H1 (cell line): ENCODE measurements around the gene DPF3. TPM values are rescaled to one million over a fixed set of nuclear protein-coding genes. Genes with fewer than 3 reads are reported as not detected.

Source experiments
- CBX8 ChIP-seq: fragments of 300-800, 300-1000 bp; sonication (generic); IDR thresholded peaks from 2 replicates; pipeline ENCODE4 v1.7.1; 2016; ENCODE audit warnings: low read depth, low read length, borderline replicate concordance
- CHD2 ChIP-seq: IDR thresholded peaks from 2 replicates; pipeline ENCODE4 v1.6.1; 2012; ENCODE audit warnings: low read length, improper control_type of control experiment
- CHD7 ChIP-seq: fragments of 300-600 bp; sonication (generic); IDR thresholded peaks from 2 replicates; pipeline ENCODE4 v1.7.1; 2012; ENCODE audit warnings: low read length, moderate library complexity, mild to moderate bottlenecking, inconsistent platforms; ENCODE audit not compliant: insufficient replicate concordance
- CTBP2 ChIP-seq: IDR thresholded peaks from 2 replicates; pipeline ENCODE4 v1.7.0; 2011; ENCODE audit warnings: borderline replicate concordance, mild to moderate bottlenecking, moderate library complexity, mixed read lengths, low read length; ENCODE audit not compliant: insufficient read depth, insufficient read length
- CTCF ChIP-seq, 3 experiments: IDR thresholded peaks; 1 replicate in 2 of 3; 2 replicates in 1 of 3; pipeline versions ENCODE4 v1.5.1 to v1.6.1; 2011; ENCODE audit warnings: low read length in 3 of 3, mild to moderate bottlenecking in 3 of 3, inconsistent platforms in 2 of 3, low read depth in 1 of 3, moderate library complexity in 1 of 3; ENCODE audit not compliant: insufficient read depth in 1 of 3; ENCODE audit errors: control extremely low read depth in 1 of 3
- JUN ChIP-seq: IDR thresholded peaks from 2 replicates; pipeline ENCODE4 v1.6.1; 2011; ENCODE audit warnings: low read depth, mild to moderate bottlenecking, improper control_type of control experiment, low read length
- JUND ChIP-seq: IDR thresholded peaks from 2 replicates; pipeline ENCODE4 v1.6.1; 2011; ENCODE audit warnings: mild to moderate bottlenecking, improper control_type of control experiment, low read length
- SP4 ChIP-seq: IDR thresholded peaks from 2 replicates; pipeline ENCODE4 v1.6.1; 2012; ENCODE audit warnings: low read length, inconsistent platforms
- SUZ12 ChIP-seq: fragments of 200-600 bp; sonication (generic); IDR thresholded peaks from 2 replicates; pipeline ENCODE4 v1.6.1; 2012; ENCODE audit warnings: mild to moderate bottlenecking, inconsistent platforms, low read length, moderate library complexity, mixed read lengths
- ZNF274 ChIP-seq: IDR thresholded peaks from 2 replicates; pipeline ENCODE4 v1.7.0; 2012; ENCODE audit warnings: low read length, borderline replicate concordance; ENCODE audit errors: extremely low read depth
- polyA plus RNA-seq, 7 experiments: library from polyadenylated mRNA; depleted of rRNA in 3 of 7; stranded (reverse) in 5 of 7; unstranded in 2 of 7; fragments of >200 nt in 5 of 7; fragments of 200-250 nt in 2 of 7; gene quantifications; 1 replicate in 5 of 7; 2 replicates in 1 of 7; 4 replicates in 1 of 7; pipeline versions ENCODE4 v1.2.1 to v1.2.3, GENCODE V29; 2011 to 2013; ENCODE audit warnings: missing spikeins in 2 of 7, mixed read lengths in 2 of 7
- total RNA-seq: library from RNA; stranded (reverse); fragmentation: NEBNext Ultra II Directional; extraction: Animal tissue kit (Norgen Biotek cat#: 25700); gene quantifications from 2 replicates; pipeline ENCODE4 v1.2.1, GENCODE V29; 2021

Gene DPF3
- total and polyA plus RNA-seq, 2 of the 8 experiments (the other 6 are each of a cell fraction or from before 2014, with no cell fraction given), result 0.19 TPM; not detected in 1

- TF ChIP-seq CHD7, result no peak
- TF ChIP-seq CTBP2, result no peak
- TF ChIP-seq JUN, result no peak
- TF ChIP-seq CHD2, result no peak
- no peak for TF ChIP-seq JUND
- TF ChIP-seq SP4, result no peak
- no peak for TF ChIP-seq CTCF (IDR thresholded peaks at IDR 0.05; ENCODE audit: control extremely low read depth in 1 of 3, insufficient read depth in 1 of 3, low read depth in 1 of 3, low read length in 3 of 3)
- TF ChIP-seq SUZ12, result no peak
- no peak for TF ChIP-seq CBX8
- TF ChIP-seq ZNF274, result no peak
Observed at GRCh38 chr14:72815430-72815829, 78.5 kb downstream of the DPF3 start (continued).
